OCI-LY1 (cell line): ENCODE measurements around the gene GRM7.

ENCODE experiments used
- EZH2 ChIP-seq: fragments of 200-600 bp; sonication (generic), shearing (Covaris generic); IDR thresholded peaks from 2 replicates; pipeline ENCODE4 v1.8.0; 2017; ENCODE audit warnings: borderline replicate concordance, mixed run types, mild to moderate bottlenecking, antibody characterized with exemption, low read length, moderate library complexity, mixed read lengths
- TF ChIP-seq, protein P1 (sequence below): fragments of 200-600 bp; sonication (generic), shearing (Covaris generic); IDR thresholded peaks from 2 replicates; pipeline ENCODE4 v1.5.1; 2017; ENCODE audit warnings: mild to moderate bottlenecking, antibody characterized with exemption, low read length, moderate library complexity, mixed read lengths

DNA sequence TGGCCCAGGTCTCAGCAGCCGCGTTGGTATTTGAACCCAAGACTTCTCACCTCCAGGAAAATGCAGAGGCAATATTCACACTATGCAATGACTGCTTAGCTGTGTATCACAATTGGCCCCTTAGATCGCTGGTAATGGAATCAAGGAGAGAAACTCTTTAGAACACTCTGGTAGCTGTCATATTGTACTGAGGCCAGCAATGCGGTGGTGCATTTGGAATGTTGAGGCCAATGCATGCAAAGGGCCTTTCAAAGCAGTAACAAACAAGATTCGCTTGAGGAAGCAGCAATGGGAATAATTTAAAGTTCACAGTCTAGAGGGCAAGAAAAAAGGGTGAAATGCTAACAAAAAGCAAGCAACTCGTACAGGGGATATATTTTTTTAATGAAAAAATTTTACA lies 764.1 kb downstream of the GRM7 start:
- TF ChIP-seq, protein P1, sequence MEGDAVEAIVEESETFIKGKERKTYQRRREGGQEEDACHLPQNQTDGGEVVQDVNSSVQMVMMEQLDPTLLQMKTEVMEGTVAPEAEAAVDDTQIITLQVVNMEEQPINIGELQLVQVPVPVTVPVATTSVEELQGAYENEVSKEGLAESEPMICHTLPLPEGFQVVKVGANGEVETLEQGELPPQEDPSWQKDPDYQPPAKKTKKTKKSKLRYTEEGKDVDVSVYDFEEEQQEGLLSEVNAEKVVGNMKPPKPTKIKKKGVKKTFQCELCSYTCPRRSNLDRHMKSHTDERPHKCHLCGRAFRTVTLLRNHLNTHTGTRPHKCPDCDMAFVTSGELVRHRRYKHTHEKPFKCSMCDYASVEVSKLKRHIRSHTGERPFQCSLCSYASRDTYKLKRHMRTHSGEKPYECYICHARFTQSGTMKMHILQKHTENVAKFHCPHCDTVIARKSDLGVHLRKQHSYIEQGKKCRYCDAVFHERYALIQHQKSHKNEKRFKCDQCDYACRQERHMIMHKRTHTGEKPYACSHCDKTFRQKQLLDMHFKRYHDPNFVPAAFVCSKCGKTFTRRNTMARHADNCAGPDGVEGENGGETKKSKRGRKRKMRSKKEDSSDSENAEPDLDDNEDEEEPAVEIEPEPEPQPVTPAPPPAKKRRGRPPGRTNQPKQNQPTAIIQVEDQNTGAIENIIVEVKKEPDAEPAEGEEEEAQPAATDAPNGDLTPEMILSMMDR = no peak
- TF ChIP-seq EZH2 = no peak
